Measurements from ENCODE around the gene FAM20C.

FAM20C gene

GRCh38 chr7:278081-278480, 85.7 kb downstream of the FAM20C start:
- no peak for DNase-seq

GRCh38 chr7:279821-280220, 87.5 kb downstream of the FAM20C start:
- DNase-seq = no peak

- no peak for DNase-seq
Observed at GRCh38 chr7:280461-280860, 88.1 kb downstream of the FAM20C start.

- DNase-seq = no peak
Observed at GRCh38 chr7:281637-282036, 89.3 kb downstream of the FAM20C start.

- DNase-seq = no peak
Observed at GRCh38 chr7:282621-283020, 90.2 kb downstream of the FAM20C start.

- no peak for DNase-seq
Observed at GRCh38 chr7:284762-285722, 92.7 kb downstream of the FAM20C start.

GRCh38 chr7:285731-286130, 93.4 kb downstream of the FAM20C start:
- no peak for DNase-seq

- no peak for DNase-seq
Observed at GRCh38 chr7:286266-286665, 93.9 kb downstream of the FAM20C start.

GRCh38 chr7:288671-289101, 96.3 kb downstream of the FAM20C start:
- DNase-seq = no peak

GRCh38 chr7:289209-289755, 96.9 kb downstream of the FAM20C start:
- no peak for DNase-seq

GRCh38 chr7:289756-290553, 97.6 kb downstream of the FAM20C start, which contains the start of gene FOXL3:
Gene FOXL3, plus strand, starts transcription at chr7:290170. Its CDS starts 0 bp downstream, at chr7:290170.
- DNase-seq = no peak

- no peak for DNase-seq
Observed at GRCh38 chr7:290554-291372, 98.4 kb downstream of the FAM20C start.

- no peak for DNase-seq
Observed at GRCh38 chr7:291373-292092, 99.2 kb downstream of the FAM20C start.

GRCh38 chr7:292226-292625, 99.9 kb downstream of the FAM20C start:
- no peak for DNase-seq

- DNase-seq = no peak
Observed at GRCh38 chr7:292826-293225, 100.5 kb downstream of the FAM20C start.

- DNase-seq = no peak
Observed at GRCh38 chr7:293681-294439, 101.5 kb downstream of the FAM20C start.

- no peak for DNase-seq
Observed at GRCh38 chr7:294440-295154, 102.2 kb downstream of the FAM20C start.

GRCh38 chr7:295155-296154, 103.1 kb downstream of the FAM20C start:
- no peak for DNase-seq

- DNase-seq = no peak
Observed at GRCh38 chr7:296373-296945, 104.1 kb downstream of the FAM20C start.

Measured in activated CD4-positive, alpha-beta T cell treated with anti-CD3 and anti-CD28 coated beads, Interleukin-10, Interleukin-2, amounts not matched to agents 100 ng/mL and 50 ng/mL, durations not matched to agents 16 hours and 8 hours (primary cell).